Head of caudate nucleus (tissue), 42 donors: Measurements from ENCODE around the gene PARP3.

Source experiments
- DNase-seq, 42 donors: peaks; one replicate each; pipeline versions ENCODE4 v3.0.0 to v3.0.0-alpha.2; 2020 to 2021; ENCODE audit warnings: mixed read lengths in 7 of 42
- intact Hi-C: fragments of 100-400 bp; cut with DNase I; formaldehyde crosslinking; loops from one replicate; pipeline ENCODE4 v1.15.0; 2022

PARP3 gene

GRCh38 chr3:51932471-51933370 is 9.4 kb upstream of the PARP3 start:
- DNase-seq = peak in 7 of 42 donors; percentile 5 to 32 (median 10)
- intact Hi-C loops = no loop called here

- intact Hi-C loops = no loop called here
- DNase-seq = peak in 8 of 42 donors; percentile 5 to 30 (median 14)
Observed at GRCh38 chr3:51933471-51934138, 8.6 kb upstream of the PARP3 start.

- intact Hi-C loops = no loop called here
- peak in 8 of 42 donors; percentile 2 to 35 (median 9) for DNase-seq
Observed at GRCh38 chr3:51934139-51934850, 7.9 kb upstream of the PARP3 start.

DNA sequence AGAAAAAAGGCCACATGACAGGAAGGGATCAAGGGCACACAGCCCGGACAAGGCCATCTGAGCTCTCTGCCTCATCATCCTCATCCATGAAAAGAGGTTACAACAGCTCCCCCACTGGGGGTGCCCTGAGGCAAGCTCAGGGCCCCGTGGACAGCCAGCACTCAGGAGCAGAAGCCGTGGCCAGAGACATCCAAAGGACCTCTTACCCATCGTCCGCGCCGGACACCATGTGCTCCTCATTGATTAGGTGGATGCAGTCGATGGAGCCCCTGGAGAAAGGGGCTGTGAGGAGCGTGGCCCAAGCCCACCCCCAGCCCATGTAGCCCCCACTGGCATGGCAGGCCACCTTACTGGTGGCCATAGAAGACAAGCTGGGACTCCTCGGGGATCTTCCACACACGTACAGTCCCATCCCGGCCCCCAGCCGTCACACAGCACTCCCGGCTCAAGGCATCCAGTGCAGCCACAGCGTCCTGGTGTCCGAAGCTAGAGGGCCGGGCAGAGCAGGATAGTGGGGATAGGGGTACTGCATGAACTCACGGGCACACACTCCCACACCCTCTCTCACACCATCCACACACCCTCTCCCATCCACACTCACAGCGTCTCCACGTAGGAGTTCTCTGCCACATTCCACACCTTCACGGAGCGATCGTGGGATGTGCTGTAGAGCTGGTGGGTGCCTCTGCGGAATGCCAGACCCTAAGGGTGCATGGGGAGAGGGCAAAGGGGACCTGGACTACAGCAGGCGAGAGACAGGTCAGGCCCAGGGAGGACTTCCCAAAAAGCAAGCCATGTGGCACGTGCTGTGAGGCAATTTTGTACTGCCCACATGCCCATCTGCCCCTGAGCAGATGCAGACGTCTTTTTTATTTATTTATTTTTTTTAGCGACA is 6.9 kb upstream of the PARP3 start:
- DNase-seq = peak in 9 of 42 donors; percentile 3 to 37 (median 23)
- intact Hi-C loops = no loop called here

DNA sequence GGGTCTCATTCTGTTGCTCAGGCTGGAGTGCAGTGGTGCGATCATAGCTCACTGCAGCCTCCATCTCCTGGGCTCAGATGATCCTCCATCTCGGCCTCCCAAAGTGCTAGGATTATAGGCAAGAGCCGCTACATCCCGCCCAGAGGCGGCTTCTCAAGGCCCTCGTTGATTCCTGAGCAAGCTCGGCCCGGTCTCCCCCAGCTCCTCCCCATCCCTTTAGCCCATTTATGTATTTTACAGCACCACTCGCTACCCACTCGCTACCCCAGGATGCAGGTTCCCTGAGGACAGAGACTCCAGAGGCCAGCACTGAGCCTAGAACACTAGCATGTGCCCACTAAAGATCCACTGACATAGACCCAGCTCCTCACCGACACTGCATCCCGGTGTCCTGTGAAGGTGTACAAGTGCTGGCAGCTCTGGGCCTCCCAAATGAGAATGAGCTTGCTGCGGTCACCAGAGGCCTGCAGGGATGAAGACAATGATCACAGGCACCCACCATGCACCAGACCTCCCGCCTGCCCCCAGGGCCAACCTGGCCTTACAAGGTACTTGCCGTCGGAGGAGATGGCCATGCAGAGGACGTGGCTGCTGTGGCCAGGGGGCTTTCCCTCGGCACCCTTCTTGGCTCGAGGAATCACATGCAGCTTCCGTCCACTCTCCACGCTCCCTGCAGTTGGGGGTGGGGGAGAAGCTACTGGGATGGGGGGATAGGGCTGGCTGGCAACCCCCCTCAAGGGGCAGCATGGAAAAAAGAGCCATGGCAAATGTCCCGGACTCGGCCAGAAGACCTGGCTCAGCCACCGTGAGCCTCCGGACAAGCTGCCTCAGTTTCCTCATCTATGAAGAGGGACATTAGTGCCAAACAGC is 6.0 kb upstream of the PARP3 start:
- peak in 8 of 42 donors; percentile 3 to 36 (median 10) for DNase-seq
- intact Hi-C loops = no loop called here

DNA sequence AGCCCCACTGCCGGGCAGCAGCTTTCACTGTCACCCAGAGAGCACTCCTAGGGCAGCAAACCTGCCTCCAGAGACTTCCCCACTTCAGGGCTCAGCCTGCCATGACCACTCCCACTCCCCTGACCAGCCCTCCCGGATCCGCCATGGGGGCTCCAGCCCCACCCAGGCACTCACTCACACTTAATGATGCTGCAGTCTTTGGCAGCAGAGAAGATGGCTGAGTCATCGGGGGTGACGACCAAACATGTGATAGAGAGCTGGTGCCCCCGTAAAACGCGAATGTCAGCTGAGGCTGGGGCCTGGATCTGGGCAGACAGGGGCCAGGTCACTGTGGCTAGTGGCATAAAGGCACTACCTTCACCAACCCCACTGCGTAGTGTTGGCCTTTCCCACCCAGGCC is 5.1 kb upstream of the PARP3 start:
- intact Hi-C loops = no loop called here
- peak in 4 of 42 donors; percentile 8 to 32 (median 12) for DNase-seq

DNA sequence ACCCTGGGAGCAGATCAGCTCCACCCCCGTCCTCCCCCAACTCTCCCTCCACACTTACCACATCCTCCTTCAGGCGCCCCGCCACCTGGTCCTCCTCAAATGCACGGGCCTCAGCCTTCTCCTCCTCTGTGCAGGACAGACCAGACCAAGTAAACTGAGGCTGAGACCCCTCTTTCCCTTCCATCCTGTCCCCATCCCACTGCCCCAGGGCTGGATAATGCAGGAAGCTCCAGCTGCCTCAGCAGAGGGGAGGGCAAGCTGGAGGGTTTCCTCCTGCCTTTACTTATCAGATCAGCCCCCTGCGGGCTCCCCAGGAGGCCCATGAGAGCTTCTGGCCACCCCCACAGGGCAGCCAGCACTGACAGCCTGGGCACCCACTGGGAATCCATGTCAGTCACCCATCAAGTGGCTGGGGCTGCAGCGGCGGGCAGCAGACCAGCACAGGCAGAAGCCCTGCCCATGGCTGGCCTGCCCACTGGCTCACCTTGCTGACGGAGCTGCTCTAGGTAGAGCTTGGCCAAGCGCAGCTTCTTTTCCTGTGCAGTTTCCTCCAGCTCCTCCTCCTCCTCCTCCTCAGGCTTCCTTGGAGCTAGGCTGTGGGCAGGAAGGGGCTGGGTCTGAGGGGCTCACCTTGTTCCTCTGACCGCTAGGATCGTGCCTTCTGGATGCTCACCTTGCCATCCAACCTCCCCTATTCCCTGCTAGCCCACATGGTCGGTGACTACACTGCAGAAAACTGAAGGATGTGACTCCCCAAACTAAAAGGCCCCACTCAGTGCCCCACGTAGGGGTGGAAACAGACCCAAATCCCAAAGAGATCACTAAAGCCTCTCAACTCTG is 4.3 kb upstream of the PARP3 start:
- intact Hi-C loops = no loop called here
- DNase-seq = peak in 7 of 42 donors; percentile 5 to 32 (median 14)

- DNase-seq = peak in 2 of 42 donors; percentile 19
- intact Hi-C loops = no loop called here
Observed at GRCh38 chr3:51938780-51939425, 3.3 kb upstream of the PARP3 start.

- intact Hi-C loops = loop anchor here (5.0 kb wide), 2 partner anchors 56 to 211 kb away; partner anchors contain the start of genes POC1A and RPL29
- DNase-seq = peak in 2 of 42 donors; percentile 11 to 27
Observed at GRCh38 chr3:51940648-51941462, 1.3 kb upstream of the PARP3 start.

DNA sequence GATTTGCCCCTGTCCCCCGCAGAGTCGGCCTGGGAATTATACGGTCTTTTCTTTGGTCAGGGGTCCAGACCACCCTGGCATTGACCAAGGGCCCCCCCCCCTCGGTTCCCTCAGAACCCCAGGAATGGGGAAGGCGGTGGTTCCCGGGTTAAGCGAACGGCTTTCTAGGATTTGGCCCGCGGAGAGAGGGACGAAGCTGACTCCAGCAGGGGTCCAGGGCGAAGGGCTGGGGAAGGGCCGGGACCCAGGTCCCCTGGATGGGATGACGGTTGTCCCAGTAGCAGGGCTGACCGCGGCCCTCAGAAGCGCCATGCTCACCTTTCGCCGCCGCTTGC is 733 bp upstream of the PARP3 start:
- no peak for DNase-seq
- intact Hi-C loops = loop anchor here (5.0 kb wide), 2 partner anchors 56 to 211 kb away; partner anchors contain the start of genes POC1A and RPL29

DNA sequence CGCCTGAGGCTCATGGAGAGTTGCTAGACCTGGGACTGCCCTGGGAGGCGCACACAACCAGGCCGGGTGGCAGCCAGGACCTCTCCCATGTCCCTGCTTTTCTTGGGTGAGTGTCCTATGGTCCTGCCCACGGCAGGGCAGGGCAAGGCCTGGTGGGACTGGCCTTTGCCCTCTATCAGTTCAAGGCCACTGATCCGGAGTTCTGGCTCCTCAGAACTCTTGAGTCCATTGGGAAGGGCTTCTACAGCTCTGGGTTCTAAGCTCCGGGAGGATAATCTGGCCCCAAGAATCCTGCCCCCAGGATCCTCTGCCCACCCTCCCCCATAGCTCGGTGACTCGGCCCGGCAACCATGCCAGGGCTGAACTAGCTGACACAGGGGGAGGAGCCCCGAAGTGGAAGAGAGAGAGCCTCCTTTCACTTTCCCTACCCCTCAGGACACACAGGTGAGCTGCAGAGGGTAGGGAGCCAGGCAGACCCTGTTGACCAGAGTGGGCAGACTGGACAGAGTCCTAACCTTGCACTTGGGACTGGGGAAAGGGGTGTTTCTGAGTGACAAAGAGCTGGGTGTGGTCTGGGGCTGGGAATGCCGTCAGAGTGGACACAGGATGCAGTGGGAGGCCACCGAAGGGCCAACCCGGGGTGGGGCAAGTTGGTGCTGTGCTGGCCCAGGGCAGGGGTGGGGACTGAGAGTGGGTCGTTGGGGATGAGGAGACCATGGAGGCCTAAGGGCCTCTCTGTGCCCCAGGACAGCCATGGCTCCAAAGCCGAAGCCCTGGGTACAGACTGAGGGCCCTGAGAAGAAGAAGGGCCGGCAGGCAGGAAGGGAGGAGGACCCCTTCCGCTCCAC is 664 bp downstream of the PARP3 start:
- DNase-seq = peak in 3 of 42 donors; percentile 17 to 31 (median 26)
- intact Hi-C loops = loop anchor here (2.0 to 5.0 kb wide), 3 partner anchors 32 to 209 kb away; partner anchors contain the start of genes ABHD14A, ABHD14B, POC1A and RPL29

DNA sequence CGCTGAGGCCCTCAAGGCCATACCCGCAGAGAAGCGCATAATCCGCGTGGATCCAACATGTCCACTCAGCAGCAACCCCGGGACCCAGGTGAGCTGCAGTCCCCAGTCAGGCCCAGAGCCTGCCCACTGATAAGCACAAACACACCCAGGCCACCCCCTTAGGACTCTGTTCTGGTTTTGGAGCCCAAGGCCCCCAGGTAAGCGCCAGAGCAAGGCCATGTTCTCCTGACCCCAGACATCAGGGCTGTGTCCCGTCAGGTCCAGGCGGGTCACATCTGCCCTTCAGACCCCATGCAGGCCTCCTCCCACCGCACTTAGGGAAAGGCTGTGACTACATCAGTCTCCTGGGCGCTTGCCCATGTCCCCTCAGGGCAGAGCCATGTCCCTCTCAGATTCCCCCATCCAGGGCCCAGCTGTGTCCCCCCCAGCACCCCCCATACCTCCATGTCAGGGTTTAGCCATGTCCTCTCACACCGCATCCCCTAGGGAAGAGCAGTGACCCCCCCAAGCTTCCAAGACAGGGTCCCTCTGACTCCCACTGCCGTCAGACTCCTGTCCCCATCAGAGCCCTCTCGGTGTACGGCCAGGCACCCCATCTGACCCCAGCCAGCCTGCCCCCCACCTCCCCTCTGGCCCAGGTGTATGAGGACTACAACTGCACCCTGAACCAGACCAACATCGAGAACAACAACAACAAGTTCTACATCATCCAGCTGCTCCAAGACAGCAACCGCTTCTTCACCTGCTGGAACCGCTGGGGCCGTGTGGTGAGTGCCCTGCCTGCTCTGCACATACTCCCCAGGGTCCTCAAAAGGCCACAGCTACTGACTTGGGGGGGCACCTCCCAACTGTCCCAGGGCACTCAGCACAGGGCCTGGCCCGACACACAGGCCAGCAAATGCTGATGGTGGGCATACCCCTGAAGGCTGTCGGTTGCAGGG is 1.6 kb downstream of the PARP3 start:
- DNase-seq = peak in 2 of 42 donors; percentile 15 to 18

More for the DNA sequence above, 1.6 kb downstream of the PARP3 start:
- intact Hi-C loops = loop anchor here (2.0 to 5.0 kb wide), 3 partner anchors 31 to 209 kb away; partner anchors contain the start of genes ABHD14A, ABHD14B, POC1A and RPL29
